Mesodermal cell (in vitro differentiated cells): ENCODE results near the gene MLLT10.

ENCODE experiments used
- H3K27ac ChIP-seq: 2 replicates; pipeline ENCODE4 v1.7.0; 2013; ENCODE audit warnings: mild to moderate bottlenecking, low read depth, low read length, moderate library complexity; ENCODE audit not compliant: severe bottlenecking
- H3K36me3 ChIP-seq: 2 replicates; pipeline ENCODE4 v1.7.1; 2013; ENCODE audit warnings: mild to moderate bottlenecking, low read length, moderate library complexity; ENCODE audit not compliant: control insufficient read depth, insufficient read depth
- H3K4me1 ChIP-seq: one replicate; pipeline ENCODE4 v1.7.1; 2013; ENCODE audit warnings: mild to moderate bottlenecking, low read length; ENCODE audit not compliant: insufficient read depth, control insufficient read depth, poor library complexity, severe bottlenecking
- H3K4me3 ChIP-seq: 2 replicates; pipeline ENCODE4 v1.7.0; 2013; ENCODE audit warnings: low read length, control low read depth, mild to moderate bottlenecking; ENCODE audit not compliant: insufficient read depth, poor library complexity, severe bottlenecking; ENCODE audit errors: extremely low read depth
- H3K9me3 ChIP-seq: 2 replicates; pipeline ENCODE4 v1.7.1; 2013; ENCODE audit warnings: mild to moderate bottlenecking, low read length, moderate library complexity; ENCODE audit not compliant: control insufficient read depth
- WGBS, 2 experiments: methylation state at CpG; one replicate each; pipeline ENCODE4 v1.1.5; 2013; ENCODE audit warnings: missing lambda C conversion rate in 2 of 2; ENCODE audit not compliant: insufficient coverage in 2 of 2; 5-methylcytosine and 5-hydroxymethylcytosine counted together

The MLLT10 gene

DNA sequence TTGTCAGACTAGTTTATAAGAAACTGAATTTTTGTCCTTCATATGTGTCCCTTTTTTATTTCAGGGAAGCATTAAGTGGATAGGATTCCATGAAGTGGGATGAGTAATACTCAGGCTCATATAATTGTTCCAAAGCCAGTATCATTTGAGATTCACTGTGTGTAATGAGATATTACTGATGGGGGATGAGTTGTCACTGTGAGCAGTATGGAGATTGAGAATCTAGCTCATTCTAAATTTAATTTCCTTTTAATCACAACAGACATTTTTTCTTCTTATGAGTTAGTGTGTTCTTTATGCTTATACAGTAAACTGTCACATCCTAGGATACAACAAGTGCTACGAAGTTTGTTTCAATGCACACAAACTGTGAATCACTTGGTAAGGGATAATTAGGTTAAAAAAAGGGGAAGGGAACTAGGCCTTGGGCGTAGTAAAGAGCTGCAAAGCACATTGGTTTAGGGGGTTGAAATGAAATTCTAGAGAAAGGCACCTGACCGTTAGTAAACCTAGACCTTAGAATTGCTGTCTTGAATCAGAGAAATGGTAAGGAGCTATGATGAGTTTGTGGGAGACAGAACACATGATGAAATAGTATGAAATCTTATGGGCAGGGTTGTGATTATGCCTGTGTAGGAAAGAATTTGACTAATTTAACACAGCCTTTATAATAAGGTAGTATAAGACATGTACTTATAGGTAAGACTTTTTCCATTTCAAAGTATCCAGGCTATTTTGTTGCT lies 153.4 kb downstream of the MLLT10 start:
- H3K36me3 ChIP-seq, result peaks cover 14% of the 10 kb centered on the region
- no peaks in the 10 kb centered on the region for H3K4me1 ChIP-seq
- no peak overlapping the region for H3K4me3 ChIP-seq
- H3K27ac ChIP-seq, result no peak overlapping the region
- H3K9me3 ChIP-seq, result no peaks in the 10 kb centered on the region
- 84 to 100% methylated on average over 2 to 3 of the region's 3 CpGs for WGBS, 2 experiments

DNA sequence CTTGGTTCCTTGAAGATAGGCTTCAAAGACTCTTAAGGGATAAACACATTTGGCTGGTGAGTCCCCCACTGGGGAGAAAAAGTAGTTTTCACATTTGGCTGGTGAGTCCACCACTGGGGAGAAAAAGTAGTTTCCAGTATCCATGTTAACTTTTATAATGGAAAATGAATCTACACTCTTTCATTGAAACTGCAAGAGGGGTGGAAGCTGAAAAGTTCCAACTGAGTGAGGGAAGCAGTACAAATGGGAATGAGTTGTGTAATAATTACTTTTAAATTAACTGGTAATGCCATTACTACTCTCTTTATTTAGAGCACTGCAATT lies 153.9 kb downstream of the MLLT10 start:
- Histone ChIP-seq H3K27ac (no peak overlapping the region), H3K36me3 (peaks cover 16% of the 10 kb centered on the region), H3K9me3 (no peaks in the 10 kb centered on the region), H3K4me3 (no peak overlapping the region), H3K4me1 (no peaks in the 10 kb centered on the region)

DNA sequence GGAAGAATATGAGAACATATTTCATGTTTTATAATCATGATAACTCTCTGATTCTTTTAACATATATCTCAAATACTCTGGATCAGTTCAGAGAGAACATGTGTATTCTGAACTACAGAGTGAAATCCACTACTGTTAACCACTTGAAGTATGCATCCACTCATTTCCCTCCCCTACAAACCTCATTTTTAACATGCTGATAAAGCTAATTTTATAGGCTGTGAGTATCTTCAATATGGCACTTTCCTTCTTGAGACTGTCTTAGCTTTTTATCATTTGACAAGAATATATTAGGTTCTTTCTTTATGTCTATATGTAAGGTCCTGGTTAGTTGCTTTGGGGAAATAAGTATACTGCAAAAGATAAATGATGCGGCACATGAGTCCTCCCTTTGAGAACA lies 154.8 kb downstream of the MLLT10 start:
- H3K9me3 ChIP-seq, result no peaks in the 10 kb centered on the region
- H3K4me3 ChIP-seq, result no peak overlapping the region
- no peaks in the 10 kb centered on the region for H3K4me1 ChIP-seq
- no CpG with 5 or more reads among the region's 1 CpG for WGBS, 2 experiments
- peaks cover 16% of the 10 kb centered on the region for H3K36me3 ChIP-seq
- H3K27ac ChIP-seq, result no peak overlapping the region

DNA sequence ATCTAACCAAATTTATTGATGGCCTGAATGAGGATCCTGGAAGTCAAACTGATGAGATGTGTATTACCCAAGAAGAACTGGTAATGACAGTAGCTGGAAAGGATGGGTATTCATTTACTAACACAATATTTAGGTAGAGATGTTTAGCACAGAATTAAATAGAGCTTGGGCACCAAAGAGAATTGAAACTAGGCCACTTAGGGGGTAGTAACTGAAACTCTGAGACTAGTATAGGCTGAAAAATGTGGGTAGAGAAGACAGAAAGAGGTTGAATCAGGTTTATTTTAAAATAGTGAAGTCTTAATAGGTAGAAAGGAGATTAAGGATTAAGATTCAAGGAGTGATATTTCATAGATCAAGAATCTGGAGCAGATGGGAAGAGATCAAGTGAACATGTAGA lies 155.8 kb downstream of the MLLT10 start:
- Histone ChIP-seq H3K27ac (no peak overlapping the region), H3K36me3 (peaks cover 21% of the 10 kb centered on the region), H3K9me3 (no peaks in the 10 kb centered on the region), H3K4me3 (no peak overlapping the region), H3K4me1 (no peaks in the 10 kb centered on the region)

DNA sequence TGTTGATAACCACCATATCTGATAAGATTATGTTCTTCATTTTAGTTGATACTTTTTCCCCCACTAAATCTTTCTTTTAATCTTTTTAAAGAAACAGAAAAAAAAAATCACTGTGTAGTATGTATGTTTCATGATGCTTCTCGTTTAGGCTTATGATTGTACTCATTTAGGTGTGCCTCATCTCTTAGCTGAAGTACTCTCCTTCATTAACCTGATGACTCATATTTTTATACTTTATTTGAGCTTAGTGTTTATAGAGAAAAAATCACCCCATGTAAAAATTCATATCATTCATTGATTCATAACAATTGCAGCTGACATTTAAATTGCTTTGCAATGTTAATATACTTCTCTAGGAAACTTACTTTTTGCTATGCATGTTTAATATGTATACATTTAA lies 158.9 kb downstream of the MLLT10 start:
- Histone ChIP-seq H3K9me3 (no peaks in the 10 kb centered on the region), H3K4me3 (no peak overlapping the region), H3K36me3 (peaks cover 24% of the 10 kb centered on the region), H3K4me1 (no peaks in the 10 kb centered on the region), H3K27ac (no peak overlapping the region)
- WGBS, 2 experiments, result no CpG with 5 or more reads among the region's 1 CpG

DNA sequence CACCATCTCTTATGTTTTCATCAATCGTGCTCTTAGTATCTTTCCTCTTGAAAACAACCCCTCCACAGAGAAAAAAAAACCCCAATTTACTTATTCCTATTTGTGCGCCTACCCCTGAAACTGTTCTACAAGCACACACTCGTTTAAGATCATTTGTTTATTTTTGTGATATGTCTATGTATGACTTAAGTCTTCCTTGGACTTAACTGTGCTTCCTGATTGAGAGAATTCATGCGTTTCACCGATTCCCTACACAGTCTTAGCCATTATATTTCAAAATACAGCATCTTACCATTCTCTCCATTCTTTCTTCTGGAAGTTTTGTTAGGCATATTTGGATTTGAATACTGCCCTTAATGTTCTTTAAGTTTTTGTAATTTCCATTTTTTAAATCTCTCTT lies 159.4 kb downstream of the MLLT10 start:
- Histone ChIP-seq H3K36me3 (peaks cover 27% of the 10 kb centered on the region), H3K27ac (no peak overlapping the region), H3K4me3 (no peak overlapping the region), H3K9me3 (no peaks in the 10 kb centered on the region), H3K4me1 (no peaks in the 10 kb centered on the region)
- 83% methylated on average over 1 of the region's 5 CpGs; no CpG with 5 or more reads in 1 of the 2 experiments for WGBS, 2 experiments

DNA sequence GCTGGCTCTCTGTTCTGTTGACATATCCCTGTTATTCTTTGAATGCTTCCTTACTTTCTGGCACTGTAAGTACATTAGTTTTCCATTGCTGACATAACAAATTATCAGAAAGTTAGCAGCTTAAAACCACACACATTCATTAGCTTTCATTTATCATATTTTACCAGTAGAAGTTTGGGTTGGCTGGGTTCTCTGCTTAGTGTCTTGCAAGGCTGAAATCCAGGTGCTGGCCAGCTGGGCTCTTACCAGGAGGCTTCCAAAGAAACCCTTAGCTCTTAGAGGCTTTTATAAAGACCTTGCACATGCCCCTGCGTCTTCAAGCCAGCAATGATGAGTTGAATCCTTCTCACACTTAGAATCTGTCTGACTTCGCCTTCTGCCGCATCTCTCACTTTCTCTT lies 160.6 kb downstream of the MLLT10 start:
- Histone ChIP-seq H3K9me3 (peaks cover 7% of the 10 kb centered on the region), H3K4me1 (no peaks in the 10 kb centered on the region), H3K4me3 (no peak overlapping the region), H3K36me3 (peaks cover 27% of the 10 kb centered on the region), H3K27ac (no peak overlapping the region)
- 97 to 100% methylated on average over 1 to 3 of the region's 3 CpGs for WGBS, 2 experiments

DNA sequence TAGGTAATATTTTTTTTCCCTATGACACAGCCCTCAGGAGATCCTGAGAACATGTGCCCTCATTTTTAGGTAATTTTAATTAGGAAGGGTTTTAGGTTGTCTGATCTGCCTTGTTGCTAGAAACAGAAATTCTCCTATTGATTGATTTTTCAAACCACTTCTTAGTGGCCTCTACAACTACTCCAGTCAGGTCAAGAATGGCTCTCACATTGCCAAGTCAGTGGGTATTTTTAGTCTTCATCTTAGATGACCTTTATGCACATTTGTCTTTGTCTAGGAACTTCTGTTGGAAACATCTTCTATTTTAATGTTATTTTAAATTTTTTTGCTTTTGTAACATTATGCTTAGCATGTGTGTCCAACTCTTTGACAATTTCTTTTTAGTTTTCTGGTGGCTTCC lies 162.3 kb downstream of the MLLT10 start:
- Histone ChIP-seq H3K4me1 (no peaks in the 10 kb centered on the region), H3K36me3 (peaks cover 27% of the 10 kb centered on the region), H3K4me3 (no peak overlapping the region), H3K27ac (no peak overlapping the region), H3K9me3 (peaks cover 23% of the 10 kb centered on the region)

DNA sequence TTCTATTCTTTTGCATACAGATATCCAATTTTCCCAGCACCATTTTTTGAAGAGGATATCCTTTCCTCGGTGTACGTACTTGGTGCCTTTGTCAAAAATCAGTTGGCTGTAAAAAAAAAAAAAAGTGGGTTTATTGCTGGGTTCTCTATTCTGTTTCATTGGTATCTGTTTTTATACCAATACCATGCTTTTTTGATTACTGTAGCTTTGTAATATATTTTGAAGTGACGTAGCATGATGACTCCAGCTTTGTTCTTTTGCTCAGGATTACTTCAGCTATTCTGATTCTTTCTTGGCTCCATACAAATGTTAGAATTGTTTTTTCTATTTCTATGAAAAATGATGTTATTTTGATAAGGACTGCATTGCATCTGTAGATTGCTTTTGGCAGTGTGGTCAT lies 165.5 kb downstream of the MLLT10 start:
- no peak overlapping the region for H3K4me3 ChIP-seq
- no peak overlapping the region for H3K27ac ChIP-seq
- H3K9me3 ChIP-seq, result peaks cover 23% of the 10 kb centered on the region
- no peaks in the 10 kb centered on the region for H3K4me1 ChIP-seq
- no CpG with 5 or more reads among the region's 3 CpGs for WGBS, 2 experiments
- peaks cover 21% of the 10 kb centered on the region for H3K36me3 ChIP-seq

DNA sequence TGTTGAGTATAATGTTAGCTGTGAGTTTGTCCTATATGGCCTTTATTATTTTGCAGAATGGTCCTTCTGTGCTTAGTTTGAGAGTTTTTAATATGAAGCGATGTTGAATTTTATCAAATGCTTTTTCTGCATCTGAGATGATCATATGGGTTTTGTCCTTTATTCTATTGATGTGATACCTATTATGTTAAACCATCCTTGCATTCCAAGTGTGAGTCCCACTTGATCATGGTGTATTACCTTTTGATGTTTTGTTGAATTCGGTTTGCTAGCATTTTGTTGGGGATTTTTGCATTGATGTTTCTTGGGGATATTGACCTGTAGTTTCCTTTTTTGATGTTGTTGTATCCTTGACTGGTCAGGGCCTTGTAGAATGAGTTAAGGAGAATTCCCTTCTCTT lies 166.4 kb downstream of the MLLT10 start:
- peaks cover 23% of the 10 kb centered on the region for H3K9me3 ChIP-seq
- H3K27ac ChIP-seq, result no peak overlapping the region
- H3K4me1 ChIP-seq, result no peaks in the 10 kb centered on the region
- no peak overlapping the region for H3K4me3 ChIP-seq
- WGBS, 2 experiments, result 90 to 100% methylated on average over 1 to 2 of the region's 2 CpGs
- peaks cover 27% of the 10 kb centered on the region for H3K36me3 ChIP-seq

DNA sequence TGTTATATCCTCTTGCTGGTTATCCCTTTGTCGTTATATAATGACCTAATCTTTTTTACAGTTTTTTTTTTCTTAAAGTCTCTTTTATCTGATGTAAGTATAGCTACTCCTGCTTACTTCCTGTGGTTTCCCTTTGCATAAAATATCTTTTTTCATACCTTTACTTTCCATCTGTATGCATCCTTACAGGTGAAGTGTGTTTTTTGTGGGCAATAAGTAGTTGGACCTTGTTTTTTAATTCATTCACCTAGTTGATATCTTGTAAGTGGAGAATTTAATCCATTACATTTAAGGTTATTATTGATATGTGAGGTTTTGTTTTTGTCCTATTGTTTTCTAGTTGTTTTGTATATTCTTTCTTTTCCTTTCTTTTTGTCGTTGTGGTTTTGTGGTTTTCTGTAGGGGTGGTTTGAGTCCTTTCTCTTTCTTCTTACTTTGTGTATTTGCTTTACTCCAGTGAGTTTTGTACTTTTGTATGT lies 168.6 kb downstream of the MLLT10 start:
- WGBS, 2 experiments, result no CpG with 5 or more reads among the region's 2 CpGs

More for the DNA sequence above, 168.6 kb downstream of the MLLT10 start:
- Histone ChIP-seq H3K4me3 (no peak overlapping the region), H3K36me3 (peaks cover 26% of the 10 kb centered on the region), H3K9me3 (peaks cover 23% of the 10 kb centered on the region), H3K4me1 (no peaks in the 10 kb centered on the region), H3K27ac (no peak overlapping the region)
